Astrocyte (in vitro differentiated cells and primary cell): ENCODE measurements around the gene APOBEC3H.

Experiments used
- CTCF ChIP-seq: IDR thresholded peaks from 2 replicates; pipeline ENCODE4 v1.5.1; 2011; ENCODE audit warnings: low read depth, mild to moderate bottlenecking, inconsistent platforms, low read length, moderate library complexity; ENCODE audit not compliant: insufficient read depth
- EZH2 ChIP-seq: IDR thresholded peaks from 2 replicates; pipeline ENCODE4 v1.6.1; 2012; ENCODE audit warnings: mild to moderate bottlenecking, low read length, inconsistent platforms; ENCODE audit not compliant: insufficient read depth

- TF ChIP-seq CTCF (no peak), EZH2 (no peak)
These were observed 41.4 kb upstream of the APOBEC3H start for GRCh38 chr22:39055658-39056057.
